CD14-positive monocyte (primary cell): Measurements from ENCODE around the gene LDLR. TPM values are rescaled to one million over a fixed set of nuclear protein-coding genes. Genes with fewer than 3 reads are reported as not detected.
A peak's percentile ranks its signal among the peaks of the same experiment; 100 is the strongest.
"Not testable (repeated sequence)": the region's sequence is repeated elsewhere in the genome, so short reads cannot be mapped to it uniquely, and the experiment has no call there.

Experiments used
- DNase-seq, 3 donors: peaks; one replicate each; pipeline ENCODE4 v3.0.0-alpha.2; 2011 to 2022
- H2AFZ ChIP-seq: 2 replicates; pipeline ENCODE4 v1.6.0; 2012; ENCODE audit warnings: mild to moderate bottlenecking, low read depth, low read length, inconsistent platforms; ENCODE audit not compliant: insufficient read depth, poor library complexity, severe bottlenecking
- H3K27ac ChIP-seq, 2 donors: 1 replicate in 1 of 2; 2 replicates in 1 of 2; pipeline ENCODE4 v1.5.1; 2012 to 2013; ENCODE audit warnings: low read length in 2 of 2, control low read depth in 1 of 2, inconsistent platforms in 1 of 2, low read depth in 1 of 2, mild to moderate bottlenecking in 1 of 2
- H3K27me3 ChIP-seq, 2 donors: one replicate each; pipeline versions ENCODE4 v1.6.0 to v1.6.1; 2011 to 2013; ENCODE audit warnings: low read length in 2 of 2; ENCODE audit not compliant: control insufficient read depth in 2 of 2, insufficient read depth in 2 of 2
- H3K36me3 ChIP-seq, 2 donors: replicated peaks in 1 of 2; 1 replicate in 1 of 2; 2 replicates in 1 of 2; pipeline versions ENCODE4 v1.5.1 to v1.6.1; 2012 to 2013; ENCODE audit warnings: low read length in 2 of 2, control low read depth in 1 of 2, inconsistent platforms in 1 of 2, mild to moderate bottlenecking in 1 of 2; ENCODE audit not compliant: insufficient read depth in 2 of 2, control insufficient read depth in 1 of 2
- H3K4me1 ChIP-seq, 2 donors: 1 replicate in 1 of 2; 2 replicates in 1 of 2; pipeline versions ENCODE4 v1.5.1 to v1.6.1; 2012 to 2013; ENCODE audit warnings: low read length in 2 of 2, control low read depth in 1 of 2, inconsistent platforms in 1 of 2, mild to moderate bottlenecking in 1 of 2, moderate library complexity in 1 of 2; ENCODE audit not compliant: insufficient read depth in 2 of 2, control insufficient read depth in 1 of 2
- H3K4me2 ChIP-seq: replicated peaks from 2 replicates; pipeline ENCODE3; 2012; ENCODE audit warnings: low read length, moderate library complexity, mild to moderate bottlenecking; ENCODE audit not compliant: poor library complexity, severe bottlenecking; ENCODE audit errors: extremely low read depth
- H3K4me3 ChIP-seq, 3 experiments: fragments of 200-600 bp in 1 of 3; sonication (generic) in 1 of 3; replicated peaks in 1 of 3; 1 replicate in 2 of 3; 2 replicates in 1 of 3; pipeline ENCODE4 v1.5.1; 2011 to 2013; ENCODE audit warnings: low read length in 3 of 3, mild to moderate bottlenecking in 3 of 3, control low read depth in 2 of 3, low read depth in 2 of 3, inconsistent platforms in 1 of 3, moderate library complexity in 1 of 3
- H3K79me2 ChIP-seq: 2 replicates; pipeline ENCODE4 v1.6.0; 2012; ENCODE audit warnings: mild to moderate bottlenecking, control low read depth, inconsistent platforms, low read length, moderate library complexity; ENCODE audit not compliant: insufficient read depth
- H3K9ac ChIP-seq: 2 replicates; pipeline ENCODE4 v1.6.0; 2017; ENCODE audit warnings: low read length, mild to moderate bottlenecking; ENCODE audit not compliant: insufficient read depth, poor library complexity, severe bottlenecking
- H3K9me3 ChIP-seq, 2 donors: replicated peaks in 1 of 2; 1 replicate in 1 of 2; 2 replicates in 1 of 2; pipeline versions ENCODE4 v1.5.1 to v1.6.1; 2012 to 2013; ENCODE audit warnings: low read length in 2 of 2, control low read depth in 1 of 2; ENCODE audit not compliant: control insufficient read depth in 1 of 2, insufficient read depth in 1 of 2
- H4K20me1 ChIP-seq: 2 replicates; pipeline ENCODE4 v1.6.0; 2012; ENCODE audit warnings: mild to moderate bottlenecking, low read length, control low read depth, moderate library complexity; ENCODE audit not compliant: insufficient read depth
- H3K27ac Mint-ChIP-seq, 7 donors: one replicate each; pipeline ENCODE4 v1.8.0; 2020; ENCODE audit warnings: mild to moderate bottlenecking in 7 of 7, mixed read lengths in 7 of 7, moderate library complexity in 6 of 7, inconsistent platforms in 2 of 7
- H3K27me3 Mint-ChIP-seq, 3 donors: one replicate each; pipeline ENCODE4 v1.8.0; 2021 to 2022; ENCODE audit warnings: low read depth in 3 of 3, mild to moderate bottlenecking in 3 of 3, mixed read lengths in 3 of 3, moderate library complexity in 3 of 3, inconsistent platforms in 1 of 3
- H3K36me3 Mint-ChIP-seq, 2 donors: one replicate each; pipeline ENCODE4 v1.8.0; 2020; ENCODE audit warnings: mixed read lengths in 2 of 2, inconsistent platforms in 1 of 2, mild to moderate bottlenecking in 1 of 2
- H3K4me1 Mint-ChIP-seq: one replicate; pipeline ENCODE4 v1.8.0; 2020; ENCODE audit warnings: mild to moderate bottlenecking, mixed read lengths
- H3K4me3 Mint-ChIP-seq, 2 donors: one replicate each; pipeline ENCODE4 v1.8.0; 2020; ENCODE audit warnings: mild to moderate bottlenecking in 2 of 2, mixed read lengths in 2 of 2, moderate library complexity in 1 of 2
- H3K9me3 Mint-ChIP-seq, 7 donors: one replicate each; pipeline ENCODE4 v1.8.0; 2020 to 2022; ENCODE audit warnings: mixed read lengths in 7 of 7, mild to moderate bottlenecking in 6 of 7, moderate library complexity in 6 of 7, inconsistent platforms in 2 of 7
- CTCF ChIP-seq: fragments of 200-600 bp; IDR thresholded peaks from one replicate; pipeline ENCODE4 v1.8.0; 2022; ENCODE audit warnings: antibody characterized with exemption, mild to moderate bottlenecking
- WGBS: methylation state at CpG from one replicate; pipeline ENCODE4 v1.1.5; 2013; ENCODE audit warnings: missing lambda C conversion rate; ENCODE audit not compliant: insufficient coverage; 5-methylcytosine and 5-hydroxymethylcytosine counted together
- intact Hi-C, 2 donors: fragments of 100-400 bp; cut with micrococcal nuclease; formaldehyde crosslinking; loops; one replicate each; pipeline versions ENCODE4 v1.15.0 to v1.15.1; 2023
- polyA plus RNA-seq, 3 donors: library from polyadenylated mRNA; depleted of rRNA in 1 of 3; unstranded in 2 of 3; stranded (reverse) in 1 of 3; fragments of 300-500 nt in 2 of 3; fragments of >200 nt in 1 of 3; fragmentation: Illumina TruSeq in 2 of 3; gene quantifications; 1 replicate in 2 of 3; 2 replicates in 1 of 3; pipeline ENCODE4 v1.2.3, GENCODE V29; 2012 to 2021

LDLR gene
- polyA plus RNA-seq, 3 donors, result 14.3 to 21.2 (median 19.8) TPM

- H3K9me3 ChIP-seq, result no peaks in the 10 kb centered on the region
- peaks cover 51% of the 10 kb centered on the region for H3K4me1 Mint-ChIP-seq
- H3K27ac ChIP-seq, result peak overlapping the region; percentile 67 to 74
- peaks cover 0 to 7% (median 0%) of the 10 kb centered on the region in 7 donors for H3K9me3 Mint-ChIP-seq
- no peaks in the 10 kb centered on the region for H3K27me3 ChIP-seq
- H3K36me3 Mint-ChIP-seq, result peaks cover 20 to 48% of the 10 kb centered on the region in 2 donors
- H3K79me2 ChIP-seq, result peaks cover 36% of the 10 kb centered on the region
- H3K4me1 ChIP-seq, result peaks cover 56 to 60% of the 10 kb centered on the region in 2 donors
- peak overlapping the region; percentile 53 to 69 for H3K4me3 Mint-ChIP-seq
- H3K27ac Mint-ChIP-seq, result peak overlapping the region; percentile 87 to 100 (median 100)
- DNase-seq, result peak; percentile 58 to 86 (median 79)
- H3K9ac ChIP-seq, result no peak overlapping the region
- TF ChIP-seq CTCF, result no peak
- WGBS, result 63% methylated on average over 7 of the region's 10 CpGs
- H3K36me3 ChIP-seq, result peaks cover 5 to 18% of the 10 kb centered on the region in 2 donors
- no peak overlapping the region for H2AFZ ChIP-seq
- peaks cover 0 to 2% (median 1%) of the 10 kb centered on the region in 3 donors for H3K27me3 Mint-ChIP-seq
- peak overlapping the region in 1 of 3 experiments; percentile 55 for H3K4me3 ChIP-seq
- intact Hi-C loops, result no loop called here
- H4K20me1 ChIP-seq, result peaks cover 5% of the 10 kb centered on the region
- H3K4me2 ChIP-seq, result peak overlapping the region; percentile 62
These were observed 7.1 kb downstream of the LDLR start for GRCh38 chr19:11096210-11096841.

GRCh38 chr19:11097367-11097766 lies 8.1 kb downstream of the LDLR start:
- Histone ChIP-seq H3K4me1 (peaks cover 46 to 50% of the 10 kb centered on the region in 2 donors), H3K36me3 (peaks cover 5 to 21% of the 10 kb centered on the region in 2 donors), H3K79me2 (peaks cover 36% of the 10 kb centered on the region)
- H3K9me3 Mint-ChIP-seq, H3K27me3 Mint-ChIP-seq, H2AFZ ChIP-seq, H3K4me3 ChIP-seq, H3K27me3 ChIP-seq, DNase-seq, H3K4me3 Mint-ChIP-seq, intact Hi-C loops, H4K20me1 ChIP-seq, H3K4me2 ChIP-seq, H3K27ac ChIP-seq, H3K9me3 ChIP-seq, H3K9ac ChIP-seq: not testable (repeated sequence)
- H3K27ac Mint-ChIP-seq, result peak overlapping the region in 2 of 7 donors; percentile 25 to 100
- peaks cover 25 to 58% of the 10 kb centered on the region in 2 donors for H3K36me3 Mint-ChIP-seq
- 100% methylated on average over 2 of the region's 6 CpGs for WGBS
- peaks cover 42% of the 10 kb centered on the region for H3K4me1 Mint-ChIP-seq
